H1 (cell line): ENCODE results near the gene COL4A2.

Experiments used
- JUND ChIP-seq: IDR thresholded peaks from 2 replicates; pipeline ENCODE4 v1.6.1; 2011; ENCODE audit warnings: mild to moderate bottlenecking, improper control_type of control experiment, low read length
- POLR2A ChIP-seq, 2 experiments: IDR thresholded peaks; 1 replicate in 1 of 2; 2 replicates in 1 of 2; pipeline ENCODE4 v1.6.1; 2011; ENCODE audit warnings: low read depth in 2 of 2, low read length in 2 of 2, mild to moderate bottlenecking in 2 of 2; ENCODE audit errors: control extremely low read depth in 1 of 2
- TCF12 ChIP-seq: IDR thresholded peaks from 2 replicates; pipeline ENCODE4 v1.6.1; 2011; ENCODE audit warnings: low read depth, mild to moderate bottlenecking, low read length
- TF ChIP-seq, protein P1 (sequence below), 3 experiments: IDR thresholded peaks; 1 replicate in 2 of 3; 2 replicates in 1 of 3; pipeline versions ENCODE4 v1.5.1 to v1.6.1; 2011; ENCODE audit warnings: low read length in 3 of 3, mild to moderate bottlenecking in 3 of 3, inconsistent platforms in 2 of 3, low read depth in 1 of 3, moderate library complexity in 1 of 3; ENCODE audit not compliant: insufficient read depth in 1 of 3; ENCODE audit errors: control extremely low read depth in 1 of 3

DNA sequence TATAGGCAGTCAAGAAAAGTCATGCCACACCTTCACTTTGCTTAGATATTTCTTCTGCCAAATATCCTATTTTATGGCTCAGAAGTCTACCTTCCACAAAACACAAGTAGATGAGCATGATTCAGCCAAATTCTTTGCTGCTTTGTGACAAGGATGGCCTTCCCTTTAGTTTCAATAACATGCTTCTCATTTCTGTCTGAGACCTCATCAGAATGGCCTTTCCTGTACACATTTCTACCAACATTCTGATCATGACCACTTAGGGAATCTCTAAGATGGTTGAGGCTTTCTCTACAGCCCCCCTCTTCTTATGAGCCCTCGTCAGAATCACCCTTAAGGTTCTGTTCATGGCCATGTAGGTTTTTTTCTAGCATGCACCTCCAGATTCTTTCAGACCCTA is 96.2 kb downstream of the COL4A2 start:
- TF ChIP-seq POLR2A (IDR thresholded peaks at IDR 0.05; ENCODE audit: control extremely low read depth in 1 of 2, low read depth in 2 of 2, low read length in 2 of 2) (no peak), TCF12 (no peak), JUND (no peak)
- TF ChIP-seq, protein P1, sequence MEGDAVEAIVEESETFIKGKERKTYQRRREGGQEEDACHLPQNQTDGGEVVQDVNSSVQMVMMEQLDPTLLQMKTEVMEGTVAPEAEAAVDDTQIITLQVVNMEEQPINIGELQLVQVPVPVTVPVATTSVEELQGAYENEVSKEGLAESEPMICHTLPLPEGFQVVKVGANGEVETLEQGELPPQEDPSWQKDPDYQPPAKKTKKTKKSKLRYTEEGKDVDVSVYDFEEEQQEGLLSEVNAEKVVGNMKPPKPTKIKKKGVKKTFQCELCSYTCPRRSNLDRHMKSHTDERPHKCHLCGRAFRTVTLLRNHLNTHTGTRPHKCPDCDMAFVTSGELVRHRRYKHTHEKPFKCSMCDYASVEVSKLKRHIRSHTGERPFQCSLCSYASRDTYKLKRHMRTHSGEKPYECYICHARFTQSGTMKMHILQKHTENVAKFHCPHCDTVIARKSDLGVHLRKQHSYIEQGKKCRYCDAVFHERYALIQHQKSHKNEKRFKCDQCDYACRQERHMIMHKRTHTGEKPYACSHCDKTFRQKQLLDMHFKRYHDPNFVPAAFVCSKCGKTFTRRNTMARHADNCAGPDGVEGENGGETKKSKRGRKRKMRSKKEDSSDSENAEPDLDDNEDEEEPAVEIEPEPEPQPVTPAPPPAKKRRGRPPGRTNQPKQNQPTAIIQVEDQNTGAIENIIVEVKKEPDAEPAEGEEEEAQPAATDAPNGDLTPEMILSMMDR (IDR thresholded peaks at IDR 0.05; ENCODE audit: control extremely low read depth in 1 of 3, insufficient read depth in 1 of 3, low read depth in 1 of 3, low read length in 3 of 3), result no peak
